HEK293 (cell line): Measurements from ENCODE around the gene VAV2.

Experiments used
- CTCF ChIA-PET: fragments of 350-600 bp; formaldehyde crosslinking; extraction: SDS; loops from one replicate; lab custom pipeline; 2021; ENCODE audit warnings: antibody characterized with exemption; lab: Yijun Ruan, JAX
- POLR2A ChIA-PET: fragments of 300-600 bp; formaldehyde crosslinking; extraction: SDS; loops from one replicate; lab custom pipeline; 2020; ENCODE audit warnings: antibody characterized with exemption, inconsistent platforms; lab: Yijun Ruan, JAX
- H3K27ac ChIP-seq: fragments of 200-500 bp; sonication (Bioruptor generic); 2 replicates; pipeline ENCODE4 v1.5.1; 2014; ENCODE audit warnings: low read depth, low read length, control low read depth, inconsistent platforms; ENCODE audit errors: extremely low read depth
- H3K36me3 ChIP-seq, 2 experiments: fragments of 200-500 bp in 1 of 2; sonication (Bioruptor generic) in 1 of 2; 1 replicate in 1 of 2; 2 replicates in 1 of 2; pipeline ENCODE4 v1.5.1; 2014 to 2017; ENCODE audit warnings: inconsistent platforms in 2 of 2, low read length in 2 of 2; ENCODE audit not compliant: control insufficient read depth in 2 of 2, insufficient read depth in 1 of 2
- H3K4me1 ChIP-seq: fragments of 200-500 bp; sonication (Bioruptor generic); 2 replicates; pipeline ENCODE4 v1.5.1; 2014; ENCODE audit warnings: mild to moderate bottlenecking, low read length, inconsistent platforms; ENCODE audit not compliant: control insufficient read depth, insufficient read depth
- H3K4me3 ChIP-seq: 2 replicates; pipeline ENCODE4 v1.5.1; 2011; ENCODE audit warnings: low read depth, mild to moderate bottlenecking, control low read depth, low read length, moderate library complexity
- H3K9me3 ChIP-seq: fragments of 200-500 bp; sonication (Bioruptor generic); 2 replicates; pipeline ENCODE4 v1.5.1; 2014; ENCODE audit warnings: low read depth, low read length, inconsistent platforms; ENCODE audit not compliant: control insufficient read depth, insufficient read depth
- EGR2 ChIP-seq: fragments of 450-650 bp; formaldehyde crosslinking; IDR thresholded peaks from 2 replicates; pipeline ENCODE4 v1.5.1; 2016; ENCODE audit warnings: low read depth, missing biosample characterization, missing genetic modification characterization
- GLI2 ChIP-seq: fragments of 450-650 bp; formaldehyde crosslinking; IDR thresholded peaks from 2 replicates; pipeline ENCODE4; 2017; ENCODE audit warnings: missing biosample characterization, missing genetic modification characterization, low read depth, borderline replicate concordance
- YY2 ChIP-seq: fragments of 450-650 bp; formaldehyde crosslinking; IDR thresholded peaks from 2 replicates; pipeline ENCODE4 v1.5.1; 2016; ENCODE audit warnings: missing biosample characterization, missing genetic modification characterization
- ZBTB20 ChIP-seq: fragments of 450-650 bp; formaldehyde crosslinking; IDR thresholded peaks from 2 replicates; pipeline ENCODE4 v1.5.1; 2016; ENCODE audit warnings: missing biosample characterization, missing genetic modification characterization
- ZIC2 ChIP-seq: fragments of 450-650 bp; formaldehyde crosslinking; IDR thresholded peaks from 2 replicates; pipeline ENCODE4 v1.5.1; 2016; ENCODE audit warnings: missing biosample characterization, missing genetic modification characterization
- ZNF121 ChIP-seq: fragments of 450-650 bp; formaldehyde crosslinking; IDR thresholded peaks from 2 replicates; pipeline ENCODE4 v1.5.1; 2016; ENCODE audit warnings: missing biosample characterization, missing genetic modification characterization
- ZNF174 ChIP-seq: fragments of 450-650 bp; formaldehyde crosslinking; IDR thresholded peaks from 2 replicates; pipeline ENCODE4 v1.5.0; 2017; ENCODE audit warnings: missing biosample characterization, mild to moderate bottlenecking, missing genetic modification characterization
- ZNF629 ChIP-seq: fragments of 450-650 bp; formaldehyde crosslinking; IDR thresholded peaks from 2 replicates; pipeline ENCODE4 v1.5.1; 2017; ENCODE audit warnings: missing biosample characterization, missing genetic modification characterization
- ZNF747 ChIP-seq: fragments of 450-650 bp; formaldehyde crosslinking; IDR thresholded peaks from 2 replicates; pipeline ENCODE4 v1.5.1; 2016; ENCODE audit warnings: missing biosample characterization, missing genetic modification characterization
- TF ChIP-seq, protein P1 (sequence below): fragments of 450-650 bp; formaldehyde crosslinking; IDR thresholded peaks from 2 replicates; pipeline ENCODE4 v1.5.1; 2016; ENCODE audit warnings: missing biosample characterization, missing genetic modification characterization
- TF ChIP-seq, protein P2 (sequence below): fragments of 450-650 bp; formaldehyde crosslinking; IDR thresholded peaks from 2 replicates; pipeline ENCODE4 v1.5.1; 2016; ENCODE audit warnings: missing biosample characterization, missing genetic modification characterization, borderline replicate concordance
- TF ChIP-seq, protein P3 (sequence below): fragments of 450-650 bp; formaldehyde crosslinking; IDR thresholded peaks from 2 replicates; pipeline ENCODE4 v1.5.1; 2017; ENCODE audit warnings: missing biosample characterization, mild to moderate bottlenecking, missing genetic modification characterization, moderate library complexity
- TF ChIP-seq, protein P4 (sequence below): IDR thresholded peaks from 2 replicates; pipeline ENCODE4 v1.6.1; 2011; ENCODE audit warnings: mild to moderate bottlenecking, low read depth, low read length, borderline replicate concordance

Gene VAV2

DNA sequence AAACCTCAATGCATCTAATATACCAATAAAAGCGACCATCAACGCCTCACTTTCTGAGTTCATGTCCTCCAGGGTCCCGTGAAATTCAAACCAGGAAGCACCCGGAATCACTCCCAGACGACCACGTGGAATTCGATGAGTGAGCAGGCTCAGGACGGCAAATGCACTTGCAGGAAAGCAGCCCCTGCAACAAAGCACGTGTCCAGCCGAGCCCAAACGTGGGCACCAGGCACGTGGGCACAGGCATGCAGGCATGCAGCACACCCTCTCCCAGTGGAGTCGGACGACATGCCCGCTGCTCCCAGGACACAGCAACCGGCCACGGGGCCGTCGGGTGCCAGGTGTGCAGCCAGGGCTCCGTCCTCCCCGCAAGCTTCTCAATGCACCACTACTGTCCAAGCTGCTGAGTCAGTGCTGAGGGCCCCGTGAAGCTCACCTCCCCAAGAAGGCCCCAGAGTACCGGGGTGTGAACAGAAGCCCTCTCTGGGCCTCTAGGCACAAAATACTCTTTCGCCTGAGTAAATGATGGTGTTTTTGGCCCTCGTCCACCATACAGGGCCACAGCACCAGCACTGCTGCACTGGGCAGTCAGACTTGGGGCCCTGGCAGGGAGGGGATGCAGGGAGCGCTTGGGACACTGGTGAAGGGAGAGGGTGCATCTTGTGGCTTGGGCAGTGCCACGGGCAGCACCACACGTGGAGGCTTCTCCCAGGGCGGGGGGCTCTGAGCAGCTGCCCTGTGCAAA, 87.6 kb downstream of the VAV2 start (continued):
- no peak for TF ChIP-seq YY2
- TF ChIP-seq ZNF174 (tag by site-specific recombination), result no peak
- TF ChIP-seq, protein P1, sequence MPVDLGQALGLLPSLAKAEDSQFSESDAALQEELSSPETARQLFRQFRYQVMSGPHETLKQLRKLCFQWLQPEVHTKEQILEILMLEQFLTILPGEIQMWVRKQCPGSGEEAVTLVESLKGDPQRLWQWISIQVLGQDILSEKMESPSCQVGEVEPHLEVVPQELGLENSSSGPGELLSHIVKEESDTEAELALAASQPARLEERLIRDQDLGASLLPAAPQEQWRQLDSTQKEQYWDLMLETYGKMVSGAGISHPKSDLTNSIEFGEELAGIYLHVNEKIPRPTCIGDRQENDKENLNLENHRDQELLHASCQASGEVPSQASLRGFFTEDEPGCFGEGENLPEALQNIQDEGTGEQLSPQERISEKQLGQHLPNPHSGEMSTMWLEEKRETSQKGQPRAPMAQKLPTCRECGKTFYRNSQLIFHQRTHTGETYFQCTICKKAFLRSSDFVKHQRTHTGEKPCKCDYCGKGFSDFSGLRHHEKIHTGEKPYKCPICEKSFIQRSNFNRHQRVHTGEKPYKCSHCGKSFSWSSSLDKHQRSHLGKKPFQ (tag by site-specific recombination), result no peak
- TF ChIP-seq GLI2 (tag by site-specific recombination), result no peak

DNA sequence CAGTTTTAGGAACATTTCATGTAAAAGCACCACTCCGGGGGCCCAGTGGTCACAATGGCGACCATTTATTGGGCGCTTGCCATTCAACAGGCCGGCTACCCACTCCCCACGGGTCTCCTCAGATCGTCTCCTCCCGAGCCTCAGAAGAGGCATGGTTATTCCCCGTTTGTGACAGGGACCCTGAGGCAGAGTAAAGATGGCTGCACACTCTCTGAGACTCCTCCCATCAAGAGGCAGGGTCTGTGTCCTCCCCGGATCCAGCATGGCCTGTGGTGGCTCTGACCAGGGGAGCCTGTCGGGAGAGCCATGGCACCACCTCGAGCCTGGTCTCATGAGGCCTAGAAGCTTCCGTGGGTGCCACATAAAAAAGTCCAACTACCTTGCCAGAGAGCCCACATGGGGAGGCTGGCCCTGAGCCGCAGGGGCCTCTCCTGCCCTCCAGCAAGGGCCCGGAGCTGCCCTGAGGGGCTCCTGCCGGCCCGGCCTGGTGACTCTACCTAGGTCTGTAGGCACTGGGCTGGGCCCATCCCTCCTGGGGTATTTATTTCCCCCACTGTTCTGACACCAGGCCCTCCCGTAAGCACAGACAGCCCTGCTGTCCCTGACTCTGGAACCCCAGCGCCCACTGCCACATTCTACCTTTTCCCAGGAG, 90.8 kb downstream of the VAV2 start:
- CTCF ChIA-PET, result no interaction called here
- POLR2A ChIA-PET, result no interaction called here
- TF ChIP-seq ZNF121 (tag by site-specific recombination), result no peak
- peak; percentile 23; the same call in 1 of the 2 replicates for TF ChIP-seq ZIC2
- TF ChIP-seq, all 188 proteins: peak for 1
- H3K4me1 ChIP-seq, result no peaks in the 10 kb centered on the region
- no peak overlapping the region for H3K4me3 ChIP-seq
- no peaks in the 10 kb centered on the region for H3K9me3 ChIP-seq
- no peak overlapping the region for H3K27ac ChIP-seq
- no peaks in the 10 kb centered on the region for H3K36me3 ChIP-seq

DNA sequence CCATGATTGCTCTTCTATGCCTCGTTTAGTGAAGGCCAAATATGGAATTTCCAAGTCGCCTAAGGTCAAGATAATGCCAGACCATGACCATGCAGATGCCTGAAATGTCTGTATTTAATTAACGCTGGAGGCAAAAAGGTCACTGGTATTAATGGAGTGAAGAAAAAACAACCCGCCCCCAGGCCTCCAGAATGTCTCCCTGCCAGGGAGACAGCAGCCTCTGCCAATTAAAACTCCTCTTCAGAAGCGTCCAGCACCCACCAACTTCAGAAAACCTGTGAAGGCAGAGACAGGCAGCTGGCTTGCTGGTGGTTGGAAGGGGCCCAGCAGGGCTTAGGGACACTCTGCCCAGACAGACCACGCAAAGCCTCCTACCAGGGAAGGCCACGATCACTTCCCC, 94.4 kb downstream of the VAV2 start:
- no peaks in the 10 kb centered on the region for H3K36me3 ChIP-seq
- no peak overlapping the region for H3K4me3 ChIP-seq
- no peaks in the 10 kb centered on the region for H3K9me3 ChIP-seq
- ChIA-PET POLR2A (no interaction called here), CTCF (no interaction called here)
- H3K27ac ChIP-seq, result no peak overlapping the region
- no peaks in the 10 kb centered on the region for H3K4me1 ChIP-seq
- TF ChIP-seq ZNF747 (tag by site-specific recombination) (no peak), ZNF629 (tag by site-specific recombination) (no peak), ZBTB20 (tag by site-specific recombination) (no peak), EGR2 (tag by site-specific recombination) (0 out of 2 replicates have a peak, but pooled peaks have one; percentile 4)
- TF ChIP-seq, protein P2, sequence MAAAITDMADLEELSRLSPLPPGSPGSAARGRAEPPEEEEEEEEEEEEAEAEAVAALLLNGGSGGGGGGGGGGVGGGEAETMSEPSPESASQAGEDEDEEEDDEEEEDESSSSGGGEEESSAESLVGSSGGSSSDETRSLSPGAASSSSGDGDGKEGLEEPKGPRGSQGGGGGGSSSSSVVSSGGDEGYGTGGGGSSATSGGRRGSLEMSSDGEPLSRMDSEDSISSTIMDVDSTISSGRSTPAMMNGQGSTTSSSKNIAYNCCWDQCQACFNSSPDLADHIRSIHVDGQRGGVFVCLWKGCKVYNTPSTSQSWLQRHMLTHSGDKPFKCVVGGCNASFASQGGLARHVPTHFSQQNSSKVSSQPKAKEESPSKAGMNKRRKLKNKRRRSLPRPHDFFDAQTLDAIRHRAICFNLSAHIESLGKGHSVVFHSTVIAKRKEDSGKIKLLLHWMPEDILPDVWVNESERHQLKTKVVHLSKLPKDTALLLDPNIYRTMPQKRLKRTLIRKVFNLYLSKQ, result no peak
- TF ChIP-seq, protein P3, sequence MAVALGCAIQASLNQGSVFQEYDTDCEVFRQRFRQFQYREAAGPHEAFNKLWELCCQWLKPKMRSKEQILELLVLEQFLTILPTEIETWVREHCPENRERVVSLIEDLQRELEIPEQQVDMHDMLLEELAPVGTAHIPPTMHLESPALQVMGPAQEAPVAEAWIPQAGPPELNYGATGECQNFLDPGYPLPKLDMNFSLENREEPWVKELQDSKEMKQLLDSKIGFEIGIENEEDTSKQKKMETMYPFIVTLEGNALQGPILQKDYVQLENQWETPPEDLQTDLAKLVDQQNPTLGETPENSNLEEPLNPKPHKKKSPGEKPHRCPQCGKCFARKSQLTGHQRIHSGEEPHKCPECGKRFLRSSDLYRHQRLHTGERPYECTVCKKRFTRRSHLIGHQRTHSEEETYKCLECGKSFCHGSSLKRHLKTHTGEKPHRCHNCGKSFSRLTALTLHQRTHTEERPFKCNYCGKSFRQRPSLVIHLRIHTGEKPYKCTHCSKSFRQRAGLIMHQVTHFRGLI, result no peak
- TF ChIP-seq, protein P4, sequence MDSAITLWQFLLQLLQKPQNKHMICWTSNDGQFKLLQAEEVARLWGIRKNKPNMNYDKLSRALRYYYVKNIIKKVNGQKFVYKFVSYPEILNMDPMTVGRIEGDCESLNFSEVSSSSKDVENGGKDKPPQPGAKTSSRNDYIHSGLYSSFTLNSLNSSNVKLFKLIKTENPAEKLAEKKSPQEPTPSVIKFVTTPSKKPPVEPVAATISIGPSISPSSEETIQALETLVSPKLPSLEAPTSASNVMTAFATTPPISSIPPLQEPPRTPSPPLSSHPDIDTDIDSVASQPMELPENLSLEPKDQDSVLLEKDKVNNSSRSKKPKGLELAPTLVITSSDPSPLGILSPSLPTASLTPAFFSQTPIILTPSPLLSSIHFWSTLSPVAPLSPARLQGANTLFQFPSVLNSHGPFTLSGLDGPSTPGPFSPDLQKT, result no peak
- TF ChIP-seq, all 188 proteins: peak for 1
